ENCODE measurements around the gene KCNIP2. TPM values are rescaled to one million over a fixed set of nuclear protein-coding genes. Genes with fewer than 3 reads are reported as not detected.

The KCNIP2 gene
- total RNA-seq, 1 experiment from 2014 or later = 1.6 TPM

DNA sequence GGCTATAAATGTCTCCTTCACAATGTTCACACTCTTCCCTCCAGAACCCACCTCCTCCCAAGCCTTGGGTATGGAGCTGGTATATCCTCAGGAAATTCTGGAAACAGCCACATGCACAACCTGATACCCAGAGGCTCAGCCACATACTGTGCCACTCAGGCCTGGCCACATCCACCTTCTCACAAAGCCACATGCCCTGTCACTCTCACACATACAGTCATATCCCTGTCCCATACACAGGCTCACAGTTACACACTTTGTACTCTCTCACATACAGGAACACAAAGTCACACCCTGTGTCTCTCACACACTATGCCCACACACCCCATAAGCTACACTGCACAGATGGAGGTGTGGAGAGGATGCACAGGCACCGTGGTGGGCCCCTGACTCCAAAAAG lies 10.1 kb downstream of the KCNIP2 start:
- in situ Hi-C loops (cut with HindIII; ENCODE audit: low pct_unique_long_range_greater_than_20kb, low sequenced_read_pairs) = no loop called here
- no peak for DNase-seq (ENCODE audit: low read depth, low spot score)

DNA sequence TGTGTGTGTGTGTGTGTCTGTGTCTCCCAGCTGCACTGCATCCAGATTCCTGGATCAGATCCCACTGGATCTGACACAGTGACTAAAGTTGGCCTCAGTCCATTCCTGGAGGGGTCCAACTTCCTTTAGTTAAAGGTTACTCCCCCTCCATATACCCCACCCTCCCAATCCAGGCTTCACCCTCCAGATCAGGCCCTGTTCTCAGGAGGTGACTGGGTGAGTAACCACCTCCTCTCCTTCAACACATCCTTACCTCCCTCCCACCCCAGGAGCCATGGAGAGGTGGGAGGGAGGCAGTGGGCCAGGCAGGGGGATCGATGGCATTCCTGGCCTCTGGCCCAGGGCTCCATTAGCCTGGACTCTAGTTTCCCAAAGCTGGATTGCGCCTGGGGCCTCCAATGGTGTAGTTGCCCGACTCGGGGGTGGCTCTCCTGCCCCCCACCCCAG lies 11.3 kb downstream of the KCNIP2 start:
- in situ Hi-C loops (cut with HindIII; ENCODE audit: low pct_unique_long_range_greater_than_20kb, low sequenced_read_pairs) = no loop called here
- no peak for DNase-seq (ENCODE audit: low read depth, low spot score)

DNA sequence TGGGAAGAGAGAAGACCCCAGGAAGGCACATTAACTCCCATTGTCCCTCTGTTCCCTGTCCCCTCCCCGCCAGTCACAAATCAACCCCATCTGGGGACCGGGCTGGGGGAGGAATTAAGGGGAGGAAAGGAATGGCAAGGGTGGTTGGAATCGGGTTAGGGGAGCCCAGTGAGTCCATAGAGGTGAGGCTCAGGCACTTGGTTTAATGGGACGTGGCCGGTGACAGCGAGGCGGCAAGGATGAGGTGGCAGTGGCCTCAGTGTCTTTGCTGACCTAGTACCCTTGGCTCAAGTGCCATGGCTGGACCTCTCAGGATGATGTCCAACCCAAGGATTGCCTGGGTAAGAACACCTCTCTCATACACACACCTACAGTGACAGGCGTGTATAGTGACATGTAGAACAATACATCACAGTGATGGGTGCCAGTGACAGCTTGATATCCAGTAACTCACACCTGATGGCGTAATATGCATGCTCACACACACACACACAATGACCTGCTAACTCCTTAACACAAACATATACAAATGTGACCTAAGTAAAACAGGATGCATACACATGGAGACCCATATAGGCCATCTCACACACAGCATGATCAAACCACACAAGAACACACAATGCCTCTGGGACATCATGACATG lies 12.3 kb downstream of the KCNIP2 start:
- in situ Hi-C loops (cut with HindIII; ENCODE audit: low pct_unique_long_range_greater_than_20kb, low sequenced_read_pairs) = no loop called here
- DNase-seq (ENCODE audit: low read depth, low spot score) = no peak

DNA sequence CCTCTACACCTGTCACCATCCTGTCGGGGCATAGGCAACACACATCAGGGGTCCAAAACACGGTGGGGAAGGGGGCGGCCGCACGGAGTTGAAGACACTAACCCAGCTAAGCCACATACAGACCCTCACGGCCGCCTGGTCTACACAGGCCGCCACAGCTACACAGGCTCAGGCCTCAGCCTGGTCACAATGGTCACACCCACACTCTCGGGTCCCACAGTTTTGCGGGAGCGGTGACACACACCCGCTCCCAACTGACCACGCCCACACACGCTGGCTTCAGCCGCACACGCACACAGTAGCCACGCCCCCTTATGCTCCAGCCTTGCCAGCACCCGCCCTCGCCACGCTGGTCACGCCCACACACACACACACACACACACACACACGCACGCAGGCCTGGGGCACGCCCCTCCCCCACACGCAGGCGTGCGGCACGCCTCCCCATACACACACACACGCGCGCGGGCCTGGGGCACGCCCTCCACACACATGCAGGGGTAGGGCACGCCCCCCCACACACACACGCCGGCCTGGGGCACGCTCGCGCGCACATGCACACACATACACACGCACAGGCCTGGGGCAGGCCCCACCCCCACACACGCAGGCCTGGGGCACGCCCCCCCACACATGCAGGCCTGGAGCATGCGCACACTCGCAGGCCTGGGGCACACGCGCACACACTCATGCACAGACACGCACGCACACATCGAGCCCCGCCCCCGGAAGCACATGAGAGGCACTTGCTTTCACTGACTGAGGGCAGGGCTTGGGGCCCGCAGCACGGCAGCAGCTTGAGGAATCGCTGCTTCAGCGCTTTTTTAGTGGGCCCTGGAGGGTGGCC lies 13.1 kb downstream of the KCNIP2 start:
- DNase-seq (ENCODE audit: low read depth, low spot score) = peak; percentile 78
- in situ Hi-C loops (cut with HindIII; ENCODE audit: low pct_unique_long_range_greater_than_20kb, low sequenced_read_pairs) = no loop called here

DNA sequence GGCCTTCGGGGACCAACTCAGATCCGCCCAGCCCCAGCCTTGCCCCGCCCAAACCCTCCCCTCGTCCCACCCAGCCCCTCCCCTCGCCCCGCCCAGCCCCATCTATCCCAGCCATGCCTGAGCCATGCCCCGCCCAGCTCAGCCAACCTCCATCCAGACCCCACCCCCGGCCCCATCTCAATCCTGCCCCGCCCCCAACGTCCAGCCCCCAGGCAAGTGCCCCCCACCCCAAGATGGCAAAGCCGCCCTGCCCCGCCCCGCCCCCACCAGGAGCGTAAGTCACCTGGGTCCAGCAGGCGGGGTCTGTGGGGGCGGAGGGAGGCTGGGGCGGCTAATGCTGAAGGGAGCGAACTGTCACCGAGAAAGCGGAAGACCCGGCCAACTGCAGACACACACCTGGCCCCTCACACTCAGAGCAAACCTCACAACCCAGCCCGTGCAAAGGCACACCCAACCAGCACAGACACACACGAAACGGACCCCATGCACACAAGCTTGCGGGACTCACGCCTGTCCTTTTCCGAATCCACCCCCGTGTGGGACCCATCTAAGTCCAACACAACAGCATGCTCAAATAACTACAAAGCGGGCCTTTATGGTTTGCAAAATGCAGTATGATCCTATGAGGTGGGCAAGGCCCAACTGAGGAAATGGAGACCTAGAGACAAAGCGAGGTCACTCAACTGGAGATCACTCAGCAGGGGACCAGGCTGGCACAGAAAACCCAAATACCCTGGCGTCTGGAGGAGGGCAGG lies 13.9 kb downstream of the KCNIP2 start:
- in situ Hi-C loops (cut with HindIII; ENCODE audit: low pct_unique_long_range_greater_than_20kb, low sequenced_read_pairs) = no loop called here
- peak; percentile 36 for DNase-seq (ENCODE audit: low read depth, low spot score)

DNA sequence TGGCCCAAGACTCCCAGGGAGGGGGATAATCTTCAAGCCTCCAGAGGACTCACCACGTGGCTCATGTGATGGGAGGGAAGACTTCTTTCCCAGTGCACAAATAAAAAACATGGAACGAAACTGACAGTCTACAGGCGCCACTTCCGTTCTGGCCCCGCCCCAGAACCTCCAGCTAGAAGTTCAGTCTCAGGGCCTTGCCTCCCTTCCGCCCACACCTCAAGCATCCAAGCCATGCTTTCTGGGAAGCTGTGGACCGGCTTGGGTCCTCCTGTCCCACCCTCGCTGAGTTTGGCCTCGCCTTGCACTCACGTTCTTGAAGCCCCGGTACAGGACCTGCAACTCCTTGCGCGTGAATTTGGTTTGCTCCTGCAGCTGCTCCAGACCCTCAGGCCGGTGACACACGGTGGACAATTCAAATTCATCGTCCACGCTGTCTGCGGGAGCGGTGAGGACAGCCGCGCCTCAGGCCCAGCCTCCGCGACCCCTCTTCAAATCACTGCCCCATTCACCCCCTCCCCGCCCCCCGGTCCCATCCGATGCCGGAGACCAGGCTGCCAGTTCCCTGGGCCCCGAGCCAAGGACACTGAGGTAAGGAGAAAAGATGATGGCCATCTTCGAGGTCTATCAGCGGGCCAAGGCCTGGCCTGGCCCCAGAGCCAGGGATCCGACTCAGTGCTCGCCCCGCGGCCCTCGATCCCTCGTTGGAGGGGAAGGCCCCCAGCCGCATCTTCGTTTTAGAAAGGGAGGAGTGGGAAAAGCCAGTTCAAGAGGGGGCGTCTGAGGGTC lies 14.6 kb downstream of the KCNIP2 start:
- no peak for DNase-seq (ENCODE audit: low read depth, low spot score)
- in situ Hi-C loops (cut with HindIII; ENCODE audit: low pct_unique_long_range_greater_than_20kb, low sequenced_read_pairs) = no loop called here

DNA sequence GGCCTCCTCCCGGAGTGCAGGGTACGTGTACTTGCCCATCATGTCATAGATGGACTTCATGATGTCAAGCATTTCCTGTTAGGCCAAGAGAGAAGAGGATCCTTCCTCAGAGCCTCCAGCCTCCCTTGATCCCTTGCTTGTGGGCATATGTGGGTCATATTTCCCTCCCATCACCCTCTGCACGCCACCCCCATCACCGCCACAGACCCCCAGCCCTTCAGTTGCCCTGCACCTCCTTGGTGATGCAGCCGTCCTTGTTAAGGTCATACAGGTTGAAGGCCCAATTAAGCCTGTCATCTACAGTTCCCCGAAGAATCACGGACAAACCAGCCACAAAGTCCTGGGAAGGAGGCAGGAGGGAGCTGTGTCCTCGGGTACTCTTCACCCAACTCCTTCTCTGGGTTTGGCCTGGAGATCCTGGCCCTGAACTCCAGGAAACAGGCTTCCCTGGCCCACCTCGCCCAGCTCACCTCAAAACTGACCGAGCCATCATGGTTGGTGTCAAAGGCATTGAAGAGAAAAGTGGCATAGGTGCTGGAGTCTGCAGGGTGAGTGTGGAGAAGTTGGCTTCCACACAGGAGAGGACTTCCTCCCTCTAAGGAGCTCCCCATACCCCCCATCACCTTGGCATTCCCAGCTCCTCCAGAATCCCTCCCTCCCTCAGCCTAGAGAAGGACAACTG lies 15.5 kb downstream of the KCNIP2 start:
- in situ Hi-C loops (cut with HindIII; ENCODE audit: low pct_unique_long_range_greater_than_20kb, low sequenced_read_pairs) = no loop called here
- DNase-seq (ENCODE audit: low read depth, low spot score) = no peak

DNA sequence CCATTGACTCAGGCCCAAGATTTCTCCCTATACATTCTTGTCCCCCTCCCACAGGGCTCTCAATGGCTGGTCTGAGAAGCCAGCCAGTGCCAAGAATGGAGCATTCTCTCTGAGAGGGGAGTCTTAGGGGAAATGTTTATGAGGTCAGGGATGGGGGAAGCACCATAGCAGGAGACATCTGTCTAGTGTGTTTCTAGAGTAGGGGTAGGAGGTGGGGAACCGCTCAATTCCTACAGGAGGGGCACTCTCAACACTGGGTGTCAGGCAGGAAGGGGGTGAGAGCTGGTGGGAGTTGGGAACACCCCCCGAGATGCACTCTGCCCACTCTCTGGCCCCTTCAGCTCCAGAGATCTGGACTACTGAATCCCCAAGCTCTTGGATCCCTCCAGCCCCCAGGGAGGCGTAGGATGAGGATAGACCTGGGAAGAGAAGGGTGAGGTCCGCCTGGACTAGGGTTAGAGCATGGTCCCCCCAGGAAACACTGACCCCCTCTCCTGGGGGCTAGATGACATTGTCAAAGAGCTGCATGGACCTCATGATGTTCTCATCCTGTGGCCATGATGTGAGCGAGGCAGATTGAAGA lies 16.7 kb downstream of the KCNIP2 start:
- in situ Hi-C loops (cut with HindIII; ENCODE audit: low pct_unique_long_range_greater_than_20kb, low sequenced_read_pairs) = no loop called here
- DNase-seq (ENCODE audit: low read depth, low spot score) = no peak

DNA sequence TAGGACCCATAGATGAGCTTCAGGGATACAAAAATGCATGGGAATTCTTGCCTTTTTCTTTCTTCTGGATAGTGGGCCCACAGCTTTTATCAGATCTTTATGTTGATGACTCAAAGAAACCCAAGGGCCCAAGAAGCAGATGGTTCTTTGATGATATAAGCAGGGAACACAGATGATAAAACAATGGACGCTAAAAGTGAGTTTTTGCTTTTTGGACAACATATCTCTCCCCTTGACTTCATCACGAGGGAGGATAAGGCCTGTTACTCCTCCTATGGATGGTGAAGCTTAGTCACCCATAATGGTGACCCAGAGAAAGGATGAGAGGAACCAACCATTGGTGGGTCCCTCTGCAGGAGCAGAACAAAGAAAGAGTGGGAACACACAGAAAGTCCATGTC lies 18.9 kb downstream of the KCNIP2 start:
- in situ Hi-C loops (cut with HindIII; ENCODE audit: low pct_unique_long_range_greater_than_20kb, low sequenced_read_pairs) = no loop called here
- no peak for DNase-seq (ENCODE audit: low read depth, low spot score)

DNA sequence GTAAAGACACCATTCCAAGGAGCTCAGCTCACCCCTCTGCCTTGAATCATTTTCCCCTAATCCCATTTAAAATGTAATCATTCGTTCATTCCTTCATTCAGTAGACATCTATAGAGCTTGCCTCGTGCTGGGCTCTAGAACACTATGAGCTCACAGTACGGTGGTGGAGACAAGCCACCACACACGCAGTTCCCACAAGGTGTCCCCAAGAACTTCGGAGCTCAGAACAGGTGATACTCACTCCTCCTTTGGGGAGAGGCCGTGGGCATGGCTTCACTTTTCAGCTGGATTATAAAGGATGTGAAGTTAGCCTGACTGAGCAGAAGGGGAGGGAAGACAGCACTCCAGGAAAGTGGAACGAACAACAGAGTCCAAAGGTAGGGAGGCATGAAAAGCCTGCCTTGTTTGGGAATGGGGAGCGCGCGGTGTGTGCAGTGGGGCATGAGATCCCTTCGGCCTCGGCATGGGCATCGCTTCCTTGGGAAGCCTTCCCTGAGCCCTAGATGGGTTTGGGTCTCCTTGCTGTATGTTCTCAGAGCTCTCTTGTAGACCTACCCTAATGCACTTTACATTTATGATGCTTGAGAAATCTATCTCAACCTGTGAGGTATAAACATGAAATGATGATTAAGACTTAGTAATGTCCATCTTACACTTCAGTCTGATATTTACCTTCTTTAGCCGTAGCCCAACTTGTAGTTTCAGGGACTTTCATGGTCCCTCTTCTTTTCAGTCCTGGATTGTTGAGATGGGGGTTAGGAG lies 24.5 kb downstream of the KCNIP2 start:
- in situ Hi-C loops (cut with HindIII; ENCODE audit: low pct_unique_long_range_greater_than_20kb, low sequenced_read_pairs) = no loop called here
- no peak for DNase-seq (ENCODE audit: low read depth, low spot score)

DNA sequence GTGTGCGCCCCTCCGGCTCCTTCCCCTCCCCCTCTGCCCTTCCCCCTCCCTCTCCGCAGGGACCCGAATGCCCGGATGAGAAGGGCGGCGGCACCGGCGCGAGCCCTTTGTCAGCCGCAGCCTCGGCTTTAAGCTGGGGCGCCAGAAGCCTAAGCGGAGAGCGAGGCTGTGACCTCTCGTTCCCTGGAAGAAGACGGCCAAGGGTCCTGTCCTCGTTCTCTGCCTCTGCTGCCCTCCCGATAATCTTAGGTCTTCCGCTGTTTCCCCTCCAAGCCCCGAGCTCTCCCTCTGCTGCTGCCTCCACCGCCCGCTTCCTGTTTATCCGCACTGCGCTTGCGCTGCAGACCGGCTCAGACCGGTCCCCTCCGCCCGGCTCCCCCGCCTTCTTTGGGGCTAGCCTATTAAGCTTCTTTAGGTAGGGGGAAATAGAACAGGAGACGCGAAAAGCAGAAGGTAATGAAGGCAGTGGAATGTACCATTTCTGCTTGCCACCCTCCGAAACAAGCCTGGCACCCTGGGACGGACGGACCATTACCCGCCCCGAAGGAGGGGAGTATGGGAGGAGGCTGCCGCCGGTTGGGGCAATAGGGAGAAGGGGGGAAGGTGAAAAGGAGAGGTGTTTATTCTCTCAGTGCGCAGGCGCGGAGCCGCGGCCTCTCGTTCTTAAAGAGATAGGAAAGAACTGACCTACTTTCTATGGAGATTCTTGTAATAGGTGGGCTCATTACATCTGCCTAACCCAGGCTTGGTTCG lies 25.3 kb downstream of the KCNIP2 start, which contains the start of gene OGA:
OGA (minus strand) TSS at position 326 of the 753 bp plus-strand sequence. CDS start 422 bp downstream, outside the sequence.
- in situ Hi-C loops (cut with HindIII; ENCODE audit: low pct_unique_long_range_greater_than_20kb, low sequenced_read_pairs) = no loop called here
- DNase-seq (ENCODE audit: low read depth, low spot score) = peak; percentile 98

DNA sequence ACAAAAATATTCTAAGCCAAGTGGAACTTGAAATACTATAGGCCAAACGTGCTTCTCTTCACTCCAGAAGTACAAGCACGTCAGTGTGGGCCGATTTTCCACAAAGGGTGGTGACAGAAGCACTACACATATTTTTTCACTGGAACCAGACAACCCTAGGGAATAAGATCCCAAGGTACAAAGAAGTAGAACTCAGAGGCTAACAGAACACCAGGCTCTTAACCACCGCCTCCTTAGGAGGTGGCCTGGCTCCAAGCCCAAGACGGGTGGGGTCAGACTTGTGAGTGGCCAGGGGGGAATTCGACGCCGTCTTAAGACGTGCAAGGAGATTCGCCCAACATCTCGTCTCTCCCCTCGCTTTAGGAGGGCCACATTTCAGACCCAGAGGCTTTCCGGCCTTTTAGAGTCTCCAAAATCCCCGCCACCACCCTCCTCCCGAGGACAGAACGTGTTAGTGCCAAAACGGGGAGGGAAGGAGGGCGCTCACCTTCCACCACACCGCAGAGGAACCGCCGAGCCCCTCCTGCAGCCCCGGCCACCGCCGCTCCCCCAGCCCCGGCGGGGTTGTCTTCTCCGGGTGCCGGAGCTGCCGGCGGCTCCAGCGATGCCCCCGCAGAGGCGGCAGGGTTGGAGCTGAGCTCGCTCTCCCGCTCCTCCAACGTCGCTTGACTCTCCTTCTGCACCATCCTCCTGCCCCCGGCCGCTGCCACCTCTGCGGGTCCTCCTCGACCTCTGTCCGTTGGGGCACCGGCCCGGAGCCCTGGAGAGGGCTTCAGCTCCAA lies 26.1 kb downstream of the KCNIP2 start:
- in situ Hi-C loops (cut with HindIII; ENCODE audit: low pct_unique_long_range_greater_than_20kb, low sequenced_read_pairs) = no loop called here
- DNase-seq (ENCODE audit: low read depth, low spot score) = peak; percentile 80

DNA sequence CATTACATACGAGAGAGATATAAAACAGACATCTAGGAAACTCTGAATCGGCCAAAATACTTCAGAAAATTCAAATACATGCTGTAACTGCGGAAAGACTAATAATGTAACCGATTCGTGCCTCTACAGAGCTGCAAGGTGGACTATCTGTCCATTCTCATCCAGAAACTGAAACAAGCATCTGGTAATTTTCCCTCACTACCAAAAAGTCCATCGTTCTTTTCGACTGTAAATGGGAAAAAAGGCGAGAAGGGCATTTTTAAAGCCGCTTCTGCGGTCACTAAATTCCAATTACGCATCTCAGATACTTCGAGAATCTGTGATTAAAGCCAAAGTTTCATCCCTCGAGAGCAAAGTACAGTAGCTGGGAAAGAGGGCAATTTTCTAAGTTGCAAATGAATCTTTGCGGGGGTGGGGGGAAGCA lies 26.7 kb downstream of the KCNIP2 start:
- in situ Hi-C loops (cut with HindIII; ENCODE audit: low pct_unique_long_range_greater_than_20kb, low sequenced_read_pairs) = no loop called here

DNA sequence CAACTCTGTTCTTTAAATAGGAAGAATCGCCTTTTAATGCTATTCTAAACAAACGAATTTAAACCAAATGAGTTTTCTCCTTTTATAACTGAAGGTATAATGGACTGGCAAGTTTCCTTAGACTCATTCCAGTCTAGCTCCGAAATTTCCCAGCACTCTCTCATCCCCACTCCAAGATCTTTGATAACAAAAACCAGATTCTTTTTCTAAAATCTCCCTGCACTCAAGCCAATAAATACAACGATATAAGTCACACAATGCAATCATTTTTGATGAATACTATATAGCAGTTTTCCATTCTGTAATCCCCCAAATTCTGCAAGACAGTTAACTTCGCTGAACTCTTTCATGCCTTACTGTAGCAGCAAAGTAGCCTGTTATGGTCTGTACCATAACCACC lies 27.2 kb downstream of the KCNIP2 start:
- in situ Hi-C loops (cut with HindIII; ENCODE audit: low pct_unique_long_range_greater_than_20kb, low sequenced_read_pairs) = no loop called here
- DNase-seq (ENCODE audit: low read depth, low spot score) = no peak

More for the DNA sequence above, 26.7 kb downstream of the KCNIP2 start:
- DNase-seq (ENCODE audit: low read depth, low spot score) = no peak
